Eye (tissue), 1 donor: ENCODE results near the gene ATM.

Source experiments
- DNase-seq: peaks from one replicate; pipeline ENCODE4 v3.0.0-alpha.2; 2015

The ATM gene, protein sequence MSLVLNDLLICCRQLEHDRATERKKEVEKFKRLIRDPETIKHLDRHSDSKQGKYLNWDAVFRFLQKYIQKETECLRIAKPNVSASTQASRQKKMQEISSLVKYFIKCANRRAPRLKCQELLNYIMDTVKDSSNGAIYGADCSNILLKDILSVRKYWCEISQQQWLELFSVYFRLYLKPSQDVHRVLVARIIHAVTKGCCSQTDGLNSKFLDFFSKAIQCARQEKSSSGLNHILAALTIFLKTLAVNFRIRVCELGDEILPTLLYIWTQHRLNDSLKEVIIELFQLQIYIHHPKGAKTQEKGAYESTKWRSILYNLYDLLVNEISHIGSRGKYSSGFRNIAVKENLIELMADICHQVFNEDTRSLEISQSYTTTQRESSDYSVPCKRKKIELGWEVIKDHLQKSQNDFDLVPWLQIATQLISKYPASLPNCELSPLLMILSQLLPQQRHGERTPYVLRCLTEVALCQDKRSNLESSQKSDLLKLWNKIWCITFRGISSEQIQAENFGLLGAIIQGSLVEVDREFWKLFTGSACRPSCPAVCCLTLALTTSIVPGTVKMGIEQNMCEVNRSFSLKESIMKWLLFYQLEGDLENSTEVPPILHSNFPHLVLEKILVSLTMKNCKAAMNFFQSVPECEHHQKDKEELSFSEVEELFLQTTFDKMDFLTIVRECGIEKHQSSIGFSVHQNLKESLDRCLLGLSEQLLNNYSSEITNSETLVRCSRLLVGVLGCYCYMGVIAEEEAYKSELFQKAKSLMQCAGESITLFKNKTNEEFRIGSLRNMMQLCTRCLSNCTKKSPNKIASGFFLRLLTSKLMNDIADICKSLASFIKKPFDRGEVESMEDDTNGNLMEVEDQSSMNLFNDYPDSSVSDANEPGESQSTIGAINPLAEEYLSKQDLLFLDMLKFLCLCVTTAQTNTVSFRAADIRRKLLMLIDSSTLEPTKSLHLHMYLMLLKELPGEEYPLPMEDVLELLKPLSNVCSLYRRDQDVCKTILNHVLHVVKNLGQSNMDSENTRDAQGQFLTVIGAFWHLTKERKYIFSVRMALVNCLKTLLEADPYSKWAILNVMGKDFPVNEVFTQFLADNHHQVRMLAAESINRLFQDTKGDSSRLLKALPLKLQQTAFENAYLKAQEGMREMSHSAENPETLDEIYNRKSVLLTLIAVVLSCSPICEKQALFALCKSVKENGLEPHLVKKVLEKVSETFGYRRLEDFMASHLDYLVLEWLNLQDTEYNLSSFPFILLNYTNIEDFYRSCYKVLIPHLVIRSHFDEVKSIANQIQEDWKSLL (N-terminal part only)

DNA sequence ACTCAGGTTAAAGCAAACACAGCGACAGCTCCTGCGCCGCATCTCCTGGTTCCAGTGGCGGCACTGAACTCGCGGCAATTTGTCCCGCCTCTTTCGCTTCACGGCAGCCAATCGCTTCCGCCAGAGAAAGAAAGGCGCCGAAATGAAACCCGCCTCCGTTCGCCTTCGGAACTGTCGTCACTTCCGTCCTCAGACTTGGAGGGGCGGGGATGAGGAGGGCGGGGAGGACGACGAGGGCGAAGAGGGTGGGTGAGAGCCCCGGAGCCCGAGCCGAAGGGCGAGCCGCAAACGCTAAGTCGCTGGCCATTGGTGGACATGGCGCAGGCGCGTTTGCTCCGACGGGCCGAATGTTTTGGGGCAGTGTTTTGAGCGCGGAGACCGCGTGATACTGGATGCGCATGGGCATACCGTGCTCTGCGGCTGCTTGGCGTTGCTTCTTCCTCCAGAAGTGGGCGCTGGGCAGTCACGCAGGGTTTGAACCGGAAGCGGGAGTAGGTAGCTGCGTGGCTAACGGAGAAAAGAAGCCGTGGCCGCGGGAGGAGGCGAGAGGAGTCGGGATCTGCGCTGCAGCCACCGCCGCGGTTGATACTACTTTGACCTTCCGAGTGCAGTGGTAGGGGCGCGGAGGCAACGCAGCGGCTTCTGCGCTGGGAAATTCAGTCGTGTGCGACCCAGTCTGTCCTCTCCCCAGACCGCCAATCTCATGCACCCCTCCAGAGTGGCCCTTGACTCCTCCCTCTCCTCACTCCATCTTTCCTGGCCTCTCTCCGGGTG is at the start of gene ATM, which contains the start of gene NPAT:
Gene ATM (plus strand): TSS at position 494 of the 774 bp plus-strand sequence. CDS start 4,558 bp downstream, outside the sequence.
Gene NPAT (minus strand): TSS at position 65 of the 774 bp plus-strand sequence. CDS start 102 bp downstream, outside the sequence.
- DNase-seq = peak; percentile 99

DNA sequence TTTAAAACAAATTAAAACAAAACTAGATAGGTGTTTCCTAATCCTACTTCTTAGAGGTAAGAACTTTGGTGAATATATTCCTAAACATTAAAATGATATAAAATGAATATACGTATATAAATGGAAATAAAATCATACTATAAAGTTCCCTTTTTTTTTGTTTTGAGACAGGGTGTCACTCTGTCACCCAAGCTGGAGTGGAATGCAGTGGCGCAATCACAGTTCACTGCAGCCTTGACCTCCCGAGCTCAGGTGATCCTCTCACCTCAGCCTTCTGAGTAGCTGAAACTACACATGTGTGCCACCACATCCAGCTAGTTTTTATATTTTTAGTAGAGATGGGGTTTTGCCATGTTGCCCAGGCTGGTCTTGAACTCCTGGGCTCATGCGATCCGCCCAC is 45.3 kb upstream of the ATM start:
- no peak for DNase-seq

DNA sequence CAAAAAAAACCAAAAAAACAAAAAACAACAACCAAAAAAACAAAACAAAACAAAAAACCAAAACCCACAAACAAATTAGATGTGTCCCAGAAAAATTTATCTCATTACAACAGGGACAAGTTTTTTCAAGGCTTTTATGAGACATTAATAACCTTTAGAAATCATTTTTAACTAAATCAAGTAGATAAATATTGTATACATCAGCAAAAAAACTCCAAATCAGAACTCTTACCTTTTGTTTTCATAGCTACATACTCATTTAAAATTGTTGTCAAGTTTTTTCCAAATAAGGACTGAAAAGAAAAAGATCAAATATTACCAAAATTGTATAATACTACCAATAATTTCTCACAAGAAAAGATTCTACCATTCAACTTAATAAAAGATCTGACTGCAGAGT is 29.1 kb upstream of the ATM start:
- no peak for DNase-seq

DNA sequence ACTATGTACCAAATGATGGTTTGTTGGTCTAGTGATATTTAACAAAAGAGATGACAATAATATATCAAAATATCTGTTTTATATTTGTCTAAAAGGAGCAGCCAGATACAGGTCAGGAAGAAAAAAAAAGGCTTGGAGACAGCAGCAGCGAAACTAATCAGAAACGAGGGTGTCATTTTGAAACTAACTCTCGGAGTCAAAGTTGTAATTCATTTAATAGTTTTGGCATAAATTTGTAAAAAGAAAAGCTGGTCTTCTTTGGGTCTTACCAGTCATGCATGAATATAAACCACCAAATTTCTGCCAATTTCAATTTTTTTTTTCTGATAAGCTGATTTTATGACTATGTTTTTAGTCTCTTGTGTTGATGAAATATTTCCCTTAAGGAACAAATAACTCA is 26.0 kb upstream of the ATM start:
- no peak for DNase-seq

DNA sequence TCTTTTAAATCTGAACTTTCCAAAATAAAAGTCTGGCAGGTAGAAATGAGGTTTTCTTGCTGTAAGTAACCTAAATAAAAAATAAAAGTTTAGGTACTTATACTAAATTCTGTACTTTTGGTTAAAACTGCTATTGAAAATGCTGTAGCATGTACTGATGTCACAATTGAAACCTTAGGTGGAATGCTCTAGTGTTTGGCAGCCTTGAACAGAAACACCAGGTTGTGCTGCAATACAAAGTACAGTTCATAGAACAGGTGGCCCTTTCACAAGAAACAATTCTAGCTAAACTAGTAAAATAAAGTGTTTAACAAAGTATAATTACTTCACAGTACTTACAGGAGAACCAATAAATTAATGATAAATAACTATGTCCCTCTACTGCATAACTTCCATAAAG is 25.5 kb upstream of the ATM start:
- DNase-seq = no peak

DNA sequence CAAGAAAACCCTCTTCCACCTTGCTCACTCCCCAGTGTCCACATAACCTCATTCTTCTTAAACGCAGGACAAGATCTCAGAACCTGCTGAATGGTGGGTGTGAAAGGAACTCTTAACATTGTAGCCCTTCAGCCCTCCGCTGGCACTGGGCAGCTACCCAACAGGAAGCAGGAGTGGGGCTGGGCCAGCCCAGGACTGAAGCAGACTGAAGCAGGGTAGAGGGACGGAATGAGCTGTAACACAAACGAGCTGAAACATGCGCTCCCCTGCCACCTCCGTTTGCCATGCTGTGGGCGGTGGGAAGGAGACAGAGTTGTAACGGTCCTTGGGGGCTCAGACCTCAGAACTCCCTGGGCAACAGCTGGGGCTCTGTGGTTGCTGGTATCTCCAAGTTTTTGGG is 24.0 kb upstream of the ATM start:
- no peak for DNase-seq

DNA sequence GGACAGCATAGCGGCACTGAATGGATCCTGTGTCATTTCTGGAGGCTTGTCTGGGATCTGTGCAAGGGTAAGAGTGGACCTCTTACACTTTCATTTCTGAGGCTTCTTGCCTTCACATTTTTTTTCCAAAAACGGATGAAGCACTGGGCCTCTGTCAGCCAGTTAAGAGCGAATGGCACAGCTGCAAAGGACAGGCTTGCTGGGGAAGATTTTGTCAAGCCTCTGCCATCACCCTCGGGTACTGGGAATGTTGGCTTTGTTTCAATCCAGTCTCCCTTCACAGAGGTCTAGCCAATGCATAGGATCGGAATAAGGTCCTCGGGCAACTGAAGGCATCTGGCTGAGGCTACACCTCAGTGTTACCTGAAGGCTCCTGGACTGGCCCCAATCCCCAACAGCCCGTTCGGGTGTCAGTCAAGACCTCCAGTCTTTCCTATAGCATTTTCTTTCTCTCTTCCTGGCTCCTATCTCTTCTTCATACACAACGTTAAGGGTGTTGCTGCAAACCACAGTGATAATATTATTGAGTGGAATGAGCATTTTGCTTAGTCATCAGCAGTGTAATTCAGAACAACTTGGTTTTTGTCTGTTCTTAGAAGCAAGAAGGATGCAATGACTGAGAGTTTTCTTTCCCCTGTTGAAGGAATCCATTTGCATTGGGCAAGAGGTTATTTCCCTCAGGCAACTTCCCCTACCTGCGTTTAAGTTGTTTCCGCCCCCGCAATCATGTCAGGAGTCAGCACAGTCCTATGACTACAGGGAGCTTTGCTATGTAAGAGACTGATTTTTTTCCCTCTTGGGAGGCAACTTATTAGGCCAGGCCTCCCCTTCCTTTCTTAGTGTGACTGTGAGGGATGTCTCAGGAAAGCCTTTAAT is 23.2 kb upstream of the ATM start:
- no peak for DNase-seq

DNA sequence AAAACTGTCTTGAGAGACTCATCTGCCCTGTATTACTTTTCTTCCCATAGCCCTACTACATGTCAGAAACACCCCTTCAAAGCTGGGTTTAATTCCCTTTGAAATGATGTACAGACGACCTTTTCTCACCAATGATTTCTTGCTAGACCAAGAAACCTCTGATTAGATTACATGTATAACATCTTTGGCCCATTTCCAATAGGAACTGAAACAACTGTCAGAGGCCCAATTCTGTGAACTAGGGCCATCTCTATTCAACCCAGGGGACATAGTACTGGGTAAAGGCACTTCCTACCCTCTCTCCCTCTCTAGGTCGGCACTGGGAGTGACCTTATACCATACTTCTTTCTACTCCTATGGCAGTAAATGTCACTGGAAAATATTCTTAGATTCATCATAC is 19.8 kb upstream of the ATM start:
- no peak for DNase-seq

DNA sequence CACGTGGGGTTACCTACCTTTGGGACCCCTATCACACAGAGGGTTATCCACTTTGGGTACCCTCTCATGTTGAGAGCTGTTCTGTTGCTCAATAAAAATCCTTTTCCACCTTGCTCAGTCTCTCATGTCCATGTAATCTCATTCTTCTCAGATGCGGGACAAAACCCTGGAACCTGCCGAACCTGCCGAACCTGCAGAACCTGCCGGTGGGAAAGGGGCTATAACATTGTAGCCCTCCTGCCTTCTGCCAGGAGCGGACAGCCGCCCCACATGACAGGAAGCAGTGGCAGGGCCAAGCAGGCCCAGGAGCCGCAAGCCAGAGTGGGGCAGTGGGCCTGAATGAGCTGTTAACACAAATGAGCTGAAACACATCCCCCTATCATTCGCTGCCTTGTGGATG is 18.5 kb upstream of the ATM start:
- no peak for DNase-seq

DNA sequence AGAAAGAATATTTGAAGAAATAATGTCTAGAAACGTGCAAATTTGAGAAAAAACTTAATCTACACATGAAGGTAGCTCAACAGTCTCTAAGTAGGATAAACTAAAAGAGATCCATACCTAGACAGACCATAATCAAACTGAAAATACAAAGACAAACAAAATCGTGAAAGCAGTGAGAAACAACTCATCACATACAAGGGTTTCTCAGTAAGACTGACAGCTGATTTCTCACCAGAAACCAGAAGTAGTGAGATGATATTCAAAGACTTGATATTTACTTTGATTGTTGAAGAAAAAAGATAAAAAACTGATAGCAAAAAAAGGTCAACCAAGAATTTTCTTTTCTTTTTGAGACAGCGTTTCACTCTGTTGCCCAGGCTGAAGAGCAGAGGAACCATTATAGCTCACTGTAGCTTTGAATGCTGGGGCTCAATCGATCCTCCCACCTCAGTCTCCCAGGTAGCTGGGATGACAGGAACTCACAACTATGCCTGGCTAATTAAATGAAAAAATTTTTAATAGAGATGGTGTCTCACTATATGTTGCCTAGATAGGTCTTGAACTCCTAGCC is 17.9 kb upstream of the ATM start:
- no peak for DNase-seq

DNA sequence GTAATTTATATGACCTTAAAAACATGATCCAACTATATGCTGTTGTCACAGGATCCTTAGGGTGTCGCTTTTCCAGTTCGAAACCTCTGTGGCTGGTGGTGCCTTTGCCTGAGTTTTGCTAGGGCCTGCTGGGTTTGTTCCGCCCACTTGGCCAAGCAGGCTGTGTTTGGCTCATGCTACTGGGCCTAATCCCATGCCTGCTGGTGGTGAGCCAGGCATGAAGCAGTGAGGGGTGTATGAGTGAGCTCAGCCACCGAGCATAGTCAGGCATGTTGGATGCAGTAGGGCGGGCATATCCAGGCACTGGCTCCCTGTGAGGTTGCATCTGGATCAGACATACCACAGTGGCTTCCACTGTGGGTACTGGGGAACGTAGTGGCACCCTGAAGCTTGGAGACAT is 16.7 kb upstream of the ATM start:
- no peak for DNase-seq

DNA sequence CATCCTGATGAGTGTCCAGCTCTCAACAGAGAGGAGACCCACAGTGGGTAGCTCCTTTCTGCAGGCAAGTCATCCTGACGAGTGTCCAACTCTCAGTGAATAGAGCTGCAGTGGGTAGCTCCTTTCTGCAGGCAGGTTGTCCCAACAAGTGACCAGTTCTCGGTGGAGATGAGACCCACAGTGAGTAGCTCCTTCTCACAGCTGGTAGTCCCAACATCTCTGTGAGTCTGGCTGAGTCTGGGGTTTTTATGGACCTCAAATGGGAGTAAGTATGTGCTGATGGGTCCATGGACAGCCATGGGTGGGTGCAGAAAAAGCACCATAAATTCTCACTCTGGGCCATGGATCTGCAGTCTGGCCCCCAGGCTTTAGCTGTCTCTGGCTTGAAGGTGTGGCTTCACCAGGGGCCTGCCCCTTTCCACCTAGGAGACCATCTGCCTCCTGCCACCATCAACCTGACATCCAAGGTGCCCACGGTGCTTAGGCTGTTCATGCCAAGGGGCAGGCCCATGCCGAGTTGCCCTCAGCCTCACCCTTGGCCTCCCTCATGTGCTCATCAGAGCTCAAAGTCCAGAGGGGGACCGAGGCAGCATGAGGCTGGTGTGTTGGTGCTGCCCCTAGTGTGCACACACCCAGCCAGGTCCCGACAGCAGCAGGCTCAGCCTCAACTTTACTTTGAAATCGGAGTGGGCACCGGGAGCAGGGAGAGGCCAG is 15.7 kb upstream of the ATM start:
- DNase-seq = peak; percentile 19

DNA sequence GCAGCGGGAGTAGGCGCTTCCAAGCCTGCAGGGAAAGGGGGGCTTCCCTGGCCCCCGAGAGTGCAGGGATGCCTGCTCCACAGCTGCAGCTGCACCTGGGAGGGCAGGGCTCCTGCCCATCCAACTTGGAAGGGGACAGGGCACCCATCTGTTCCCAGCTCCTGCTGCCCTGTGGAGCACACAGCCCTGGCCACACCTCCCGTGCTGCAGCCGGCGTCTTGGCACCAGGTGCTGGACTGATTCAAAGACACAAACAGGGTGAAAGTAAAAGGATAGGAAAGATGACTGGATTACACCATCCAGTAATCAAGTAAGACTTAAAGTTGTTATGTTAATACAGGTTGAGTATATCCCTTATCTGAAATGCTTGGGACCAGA is 15.2 kb upstream of the ATM start:
- no peak for DNase-seq

DNA sequence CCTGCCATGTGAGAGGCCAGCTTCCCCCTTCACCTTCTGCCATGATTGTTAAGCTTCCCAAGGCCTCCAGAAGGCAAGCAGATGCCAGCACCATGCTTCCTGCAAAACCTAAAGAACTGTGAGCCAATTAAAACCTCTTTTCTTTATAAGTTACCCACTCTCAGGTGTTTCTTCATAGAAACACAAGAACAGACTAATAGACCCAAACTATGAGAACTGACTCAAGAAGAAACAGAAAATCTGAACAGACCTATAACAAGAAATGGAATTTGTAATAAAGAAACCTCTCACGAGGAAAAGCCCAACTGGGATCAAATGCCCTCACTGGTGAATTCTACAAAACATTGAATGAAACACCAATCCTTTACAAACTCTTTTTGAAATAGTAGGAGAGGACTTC is 12.4 kb upstream of the ATM start:
- DNase-seq = no peak

DNA sequence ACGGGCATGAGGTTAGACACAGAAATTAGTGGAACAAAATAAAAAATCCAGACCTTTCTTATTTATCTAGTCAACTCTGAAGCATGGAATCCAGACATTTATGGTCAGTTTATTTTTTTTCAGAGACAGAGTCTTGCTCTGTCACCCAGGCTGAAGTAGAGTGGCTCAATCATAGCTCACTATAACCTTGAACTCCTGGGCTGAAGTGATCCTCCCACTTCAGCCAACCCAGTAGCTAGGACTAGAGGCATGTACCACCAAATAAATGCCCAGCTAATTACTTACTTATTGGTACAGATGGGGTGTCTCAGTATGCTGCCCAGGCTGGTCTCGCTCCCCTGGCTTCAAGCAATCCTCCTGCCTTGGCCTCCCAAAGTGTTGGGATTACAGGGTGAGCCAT is 9.1 kb upstream of the ATM start:
- no peak for DNase-seq

DNA sequence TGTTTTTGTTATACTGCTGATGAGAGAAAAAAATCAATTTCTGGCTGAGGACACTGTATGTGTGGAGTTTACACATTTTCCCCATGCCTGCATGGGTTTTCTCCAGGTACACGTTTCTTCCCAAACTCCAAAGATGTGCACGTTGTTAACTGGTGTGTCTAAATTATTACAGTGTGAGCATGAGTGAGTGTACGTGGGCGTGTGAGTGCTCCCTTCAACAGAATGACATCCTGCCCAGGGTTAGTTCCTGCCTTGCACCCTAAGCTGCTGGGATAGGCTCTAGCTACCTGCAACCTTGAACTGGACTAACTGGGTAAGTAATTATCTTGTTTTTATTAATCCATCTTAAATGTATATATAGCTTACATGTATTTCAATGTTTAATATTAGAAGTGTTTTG is 5.9 kb upstream of the ATM start:
- DNase-seq = no peak

DNA sequence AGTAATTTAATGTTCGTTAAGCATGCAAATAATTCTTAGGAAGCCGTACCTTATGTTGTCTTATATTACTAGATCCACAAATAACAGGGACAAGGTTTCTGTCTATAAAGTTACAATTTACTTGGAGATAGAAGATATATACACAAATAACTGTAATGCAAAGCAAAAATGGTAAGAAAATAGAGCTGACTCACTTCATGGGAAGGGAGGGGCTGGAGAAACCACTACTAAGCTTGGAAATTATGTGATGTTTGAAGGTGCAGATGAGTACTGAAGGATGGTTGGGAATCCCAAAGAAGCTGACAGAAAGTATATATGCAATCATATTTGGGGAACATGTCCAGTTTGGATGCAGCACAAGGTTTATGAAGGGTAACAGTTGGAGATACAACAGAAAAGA is 4.4 kb upstream of the ATM start:
- DNase-seq = no peak

DNA sequence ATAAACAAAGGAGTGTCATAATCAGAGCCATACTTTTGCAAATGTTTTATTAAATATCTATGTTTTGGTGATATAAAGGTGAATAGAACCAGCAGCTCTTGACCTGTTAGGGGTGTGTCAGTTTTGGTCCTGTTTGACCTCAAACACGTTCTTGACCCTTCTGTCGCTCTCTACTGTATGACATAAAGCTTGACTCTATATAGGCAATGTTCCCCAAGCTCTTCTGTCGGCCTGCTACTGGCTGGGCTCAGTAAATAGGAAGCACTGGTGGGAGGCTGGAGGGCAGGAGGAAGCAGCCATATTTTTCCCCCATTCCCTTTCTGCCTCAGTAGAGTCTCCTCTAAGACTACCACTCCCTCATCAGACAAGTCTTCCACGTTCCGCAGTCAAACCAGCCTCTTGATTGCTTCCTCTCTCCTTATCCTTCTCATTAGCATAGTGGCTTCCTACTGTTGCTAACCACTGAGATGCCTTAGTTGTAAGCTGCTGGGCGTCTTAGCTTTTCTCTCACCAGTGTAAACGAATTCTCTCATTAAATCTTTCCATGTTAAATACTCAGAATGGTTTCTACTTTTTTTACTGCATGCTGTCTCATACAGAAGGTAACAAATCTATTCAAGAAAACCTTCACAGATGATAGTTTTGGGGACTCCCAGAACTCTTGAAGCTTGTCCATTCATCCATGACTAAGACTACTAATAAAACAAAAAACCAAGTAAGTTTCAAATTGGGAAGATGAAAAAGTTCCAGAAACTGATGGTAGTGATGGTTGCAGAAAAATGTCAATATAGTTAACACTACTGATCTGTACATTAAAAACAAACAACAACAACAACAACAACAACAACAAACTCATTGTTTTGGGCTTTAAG is 3.7 kb upstream of the ATM start:
- no peak for DNase-seq

DNA sequence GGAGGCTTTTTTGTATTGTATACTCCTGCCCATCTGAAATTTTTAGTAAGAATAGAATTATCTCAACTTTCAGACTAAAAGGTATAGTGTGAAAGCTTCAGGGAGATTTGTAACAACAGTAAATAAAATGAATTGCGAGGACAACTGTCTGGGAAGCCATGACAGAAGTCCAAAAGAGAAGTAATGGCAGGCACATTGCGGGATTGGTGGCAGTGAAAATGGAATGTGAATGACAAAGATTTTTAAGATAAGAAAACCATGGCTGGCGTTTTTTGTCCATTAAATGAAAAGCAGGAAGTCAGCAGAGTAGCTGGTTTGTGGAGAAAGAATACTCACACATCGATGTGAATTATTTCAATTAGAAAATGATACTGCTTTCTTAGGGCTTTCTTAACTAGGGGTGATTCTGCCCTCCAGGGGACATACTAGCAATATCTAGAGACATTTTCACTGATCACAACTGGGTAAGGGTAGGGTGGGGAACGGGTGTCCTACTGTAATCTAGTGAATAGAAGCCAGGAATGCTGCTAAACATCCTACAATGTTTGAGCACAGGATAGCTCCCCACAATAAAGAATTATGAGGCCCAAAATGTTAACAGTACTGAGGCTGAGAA is 2.0 kb upstream of the ATM start:
- DNase-seq = peak; percentile 12
